Activated CD4-positive, alpha-beta T cell treated with anti-CD3 and anti-CD28 coated beads for 36 hours (primary cell): Measurements from ENCODE around the gene ASB2. TPM values are rescaled to one million over a fixed set of nuclear protein-coding genes. Genes with fewer than 3 reads are reported as not detected.
A peak's percentile ranks its signal among the peaks of the same experiment; 100 is the strongest.

Experiments
- ATAC-seq: fragments of 200-7000 bp; cut with Tn5 transposase; one replicate; pipeline ENCODE4 v1.10.0; 2021; ENCODE audit warnings: mild to moderate bottlenecking, moderate library complexity
- CTCF ChIA-PET: fragments of 350-600 bp; sonication (Branson Sonifier 250); formaldehyde crosslinking; loops from one replicate; lab custom pipeline; 2021; ENCODE audit warnings: antibody characterized with exemption; lab: Charles Lee
- POLR2A ChIA-PET: fragments of 350-600 bp; sonication (Branson Sonifier 250); formaldehyde crosslinking; loops from one replicate; lab custom pipeline; 2021; ENCODE audit warnings: antibody characterized with exemption, inconsistent platforms; lab: Charles Lee
- DNase-seq: peaks from one replicate; pipeline ENCODE4 v3.0.0-alpha.2; 2020
- H3K27ac Mint-ChIP-seq: one replicate; pipeline ENCODE4 v1.8.0; 2021; ENCODE audit warnings: mixed read lengths
- H3K27me3 Mint-ChIP-seq: one replicate; pipeline ENCODE4 v1.8.0; 2021; ENCODE audit warnings: mixed read lengths
- H3K36me3 Mint-ChIP-seq: one replicate; pipeline ENCODE4 v1.8.0; 2021; ENCODE audit warnings: low read depth, mixed read lengths
- H3K4me1 Mint-ChIP-seq: one replicate; pipeline ENCODE4 v1.8.0; 2021; ENCODE audit warnings: mixed read lengths
- H3K4me3 Mint-ChIP-seq: one replicate; pipeline ENCODE4 v1.8.0; 2021; ENCODE audit warnings: mild to moderate bottlenecking, moderate library complexity, mixed read lengths
- H3K9me3 Mint-ChIP-seq: one replicate; pipeline ENCODE4 v1.8.0; 2021; ENCODE audit warnings: low read depth, mixed read lengths
- intact Hi-C, 2 experiments: fragments of 100-400 bp; cut with DNase I in 1 of 2; cut with micrococcal nuclease in 1 of 2; formaldehyde crosslinking; loops; one replicate each; pipeline versions ENCODE4 v1.14.2 to v1.15.1; 2022 to 2024; cut with DNase I, micrococcal nuclease
- total RNA-seq, 2 experiments: library from RNA; stranded (reverse); gene quantifications; one replicate each; pipeline ENCODE4 v1.2.3, GENCODE V29; 2021

Gene ASB2
- total RNA-seq, 2 experiments from 2014 or later, result 24.8 to 25.5 TPM

DNA sequence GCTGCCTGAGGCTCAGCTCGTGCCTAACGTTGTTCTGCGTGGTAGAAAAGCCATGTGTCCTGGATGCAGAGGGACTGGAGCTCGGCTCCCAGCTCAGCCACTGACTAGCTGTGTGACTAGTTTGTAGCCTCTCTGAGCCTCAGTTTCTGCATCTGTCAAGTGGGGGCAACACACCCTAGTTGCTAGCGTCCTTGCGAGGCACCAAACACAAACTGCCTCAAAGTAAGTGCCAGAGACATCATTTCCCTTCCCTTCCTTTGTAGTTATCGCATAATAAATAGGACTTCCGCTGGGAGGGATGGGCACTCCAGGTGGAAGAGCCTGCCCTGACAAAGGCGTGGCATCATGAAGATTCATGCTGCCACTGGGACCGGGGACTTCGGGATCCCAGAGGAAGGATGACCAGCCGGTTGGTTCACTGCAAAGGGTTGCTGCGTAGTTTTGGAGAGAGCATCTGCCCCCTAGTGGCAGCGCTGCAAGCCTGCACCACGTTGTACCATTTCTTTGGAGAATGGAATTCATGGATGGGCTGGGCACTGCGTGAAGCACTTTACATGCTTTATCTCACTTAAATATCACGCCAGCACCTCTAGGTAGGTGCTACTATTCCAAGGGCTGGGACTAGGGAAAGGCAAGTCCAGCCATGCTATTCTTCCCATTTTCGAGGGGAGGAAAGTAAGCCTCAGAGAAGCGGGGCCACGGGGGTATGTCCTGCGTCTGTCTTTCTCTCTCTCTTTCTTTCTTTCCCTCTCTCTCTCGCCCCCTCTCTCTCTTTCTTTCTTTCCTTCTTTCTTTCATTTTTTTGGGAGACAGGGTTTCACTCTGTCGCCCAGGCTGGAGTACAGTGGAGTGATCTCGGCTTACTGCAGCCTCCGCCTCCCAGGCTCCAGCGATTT is 25.4 kb upstream of the ASB2 start:
- ChIA-PET CTCF (interaction anchor here (0.5 to 16.7 kb wide), 22 partner anchors 10 to 1436 kb away, joined by 3 to 349 read pairs (median 4); no protein-coding TSS in a partner anchor), POLR2A (interaction anchor here (0.9 to 2.6 kb wide), 2 partner anchors 41 to 62 kb away, joined by 4 to 12 read pairs; no protein-coding TSS in a partner anchor)
- DNase-seq (peak; percentile 78), ATAC-seq (peak; percentile 84)
- Mint-ChIP-seq H3K27ac (peak overlapping the region; percentile 77), H3K4me3 (no peak overlapping the region), H3K36me3 (no peaks in the 10 kb centered on the region), H3K9me3 (no peaks in the 10 kb centered on the region), H3K27me3 (peaks cover 5% of the 10 kb centered on the region), H3K4me1 (peaks cover 24% of the 10 kb centered on the region)
- intact Hi-C loops, result loop anchor here (1.0 to 10.0 kb wide), 3 partner anchors 31 to 197 kb away; no protein-coding TSS in a partner anchor

DNA sequence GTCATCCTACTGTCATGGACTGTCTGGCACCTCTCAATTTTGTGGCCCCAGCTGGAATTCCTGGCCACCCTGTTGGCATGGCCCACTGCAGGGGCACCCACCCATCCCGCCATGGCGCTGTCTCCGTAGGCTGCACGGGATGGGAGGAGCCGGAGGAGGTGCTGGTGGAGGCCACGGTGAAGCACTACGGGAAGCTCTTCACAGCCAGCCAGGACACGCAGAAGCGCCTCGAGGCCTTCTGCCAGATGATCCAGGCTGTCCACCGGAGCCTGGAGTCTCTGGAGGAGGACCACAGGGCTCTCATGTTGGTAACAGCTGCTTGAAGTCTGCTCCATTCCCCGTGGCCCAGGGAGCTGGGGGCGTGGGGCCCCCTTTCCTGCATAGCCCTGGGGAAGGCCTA is 24.6 kb upstream of the ASB2 start:
- DNase-seq (no peak), ATAC-seq (no peak)
- CTCF ChIA-PET, result interaction anchor here (0.5 to 16.7 kb wide), 19 partner anchors 9 to 1437 kb away, joined by 3 to 349 read pairs (median 4); no protein-coding TSS in a partner anchor
- Mint-ChIP-seq H3K4me1 (peaks cover 30% of the 10 kb centered on the region), H3K27ac (no peak overlapping the region), H3K9me3 (no peaks in the 10 kb centered on the region), H3K27me3 (peaks cover 5% of the 10 kb centered on the region), H3K36me3 (no peaks in the 10 kb centered on the region), H3K4me3 (no peak overlapping the region)
- POLR2A ChIA-PET, result interaction anchor here (0.9 to 2.6 kb wide), 3 partner anchors 23 to 61 kb away, joined by 4 to 12 read pairs (median 5); no protein-coding TSS in a partner anchor
- intact Hi-C loops, result loop anchor here (1.0 to 10.0 kb wide), 3 partner anchors 30 to 196 kb away; no protein-coding TSS in a partner anchor

DNA sequence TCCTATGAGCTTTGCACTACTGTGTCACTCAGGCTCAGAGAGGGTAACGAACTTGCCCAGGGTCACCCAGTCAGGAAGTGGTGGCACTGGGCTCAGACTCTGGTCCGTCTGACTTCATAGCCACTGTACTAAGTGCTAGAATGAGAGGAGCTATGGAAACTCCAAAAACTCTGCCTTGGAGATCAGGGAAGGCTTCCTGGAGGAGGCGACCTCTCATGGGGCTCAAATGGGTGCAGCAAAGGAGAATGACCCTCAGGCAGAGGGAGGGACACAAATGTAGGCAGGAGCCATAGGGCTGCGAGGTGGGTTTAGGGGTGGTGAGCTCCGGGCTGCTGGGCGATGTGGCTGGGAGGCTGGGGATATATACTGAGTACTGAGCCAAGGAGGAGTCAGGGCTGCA is 23.9 kb upstream of the ASB2 start:
- Mint-ChIP-seq H3K4me3 (no peak overlapping the region), H3K9me3 (no peaks in the 10 kb centered on the region), H3K36me3 (no peaks in the 10 kb centered on the region), H3K27ac (no peak overlapping the region), H3K27me3 (peaks cover 5% of the 10 kb centered on the region), H3K4me1 (peaks cover 37% of the 10 kb centered on the region)
- ChIA-PET CTCF (interaction anchor here (0.5 to 16.7 kb wide), 7 partner anchors 12 to 88 kb away, joined by 3 to 349 read pairs (median 4); no protein-coding TSS in a partner anchor), POLR2A (interaction anchor here (1.1 to 2.6 kb wide), 4 partner anchors 22 to 60 kb away, joined by 3 to 12 read pairs (median 4); no protein-coding TSS in a partner anchor)
- DNase-seq (no peak), ATAC-seq (no peak)
- intact Hi-C loops, result loop anchor here (2.0 to 10.0 kb wide), 2 partner anchors 29 to 195 kb away; no protein-coding TSS in a partner anchor

DNA sequence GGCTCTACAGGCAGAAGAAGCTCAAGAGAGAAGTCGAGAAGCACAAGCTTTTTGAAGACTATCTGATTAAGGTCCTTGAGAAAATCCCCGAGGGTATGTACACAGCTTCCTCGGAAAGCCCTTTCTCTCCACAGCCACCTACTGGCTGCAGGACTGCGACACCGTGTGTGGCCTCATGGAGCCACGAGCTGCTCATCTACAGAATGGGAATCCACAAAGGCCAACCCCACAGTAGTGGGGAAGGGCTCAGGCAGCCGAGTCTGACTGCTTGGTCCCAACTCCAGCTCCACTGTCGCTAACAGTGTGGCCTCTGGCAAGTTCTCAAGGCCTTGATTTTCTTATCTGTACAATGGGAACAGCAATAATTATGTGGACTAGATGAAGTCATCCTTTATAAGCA is 23.2 kb upstream of the ASB2 start:
- H3K4me1 Mint-ChIP-seq, result peaks cover 44% of the 10 kb centered on the region
- no peaks in the 10 kb centered on the region for H3K9me3 Mint-ChIP-seq
- ChIA-PET CTCF (interaction anchor here (0.5 to 16.7 kb wide), 8 partner anchors 12 to 87 kb away, joined by 3 to 349 read pairs (median 4); no protein-coding TSS in a partner anchor), POLR2A (interaction anchor here (0.8 to 2.6 kb wide), 5 partner anchors 15 to 60 kb away, joined by 3 to 12 read pairs (median 4); no protein-coding TSS in a partner anchor)
- no peak for ATAC-seq
- intact Hi-C loops, result no loop called here
- peaks cover 3% of the 10 kb centered on the region for H3K27me3 Mint-ChIP-seq
- H3K36me3 Mint-ChIP-seq, result no peaks in the 10 kb centered on the region
- no peak overlapping the region for H3K4me3 Mint-ChIP-seq
- H3K27ac Mint-ChIP-seq, result no peak overlapping the region
- no peak for DNase-seq

DNA sequence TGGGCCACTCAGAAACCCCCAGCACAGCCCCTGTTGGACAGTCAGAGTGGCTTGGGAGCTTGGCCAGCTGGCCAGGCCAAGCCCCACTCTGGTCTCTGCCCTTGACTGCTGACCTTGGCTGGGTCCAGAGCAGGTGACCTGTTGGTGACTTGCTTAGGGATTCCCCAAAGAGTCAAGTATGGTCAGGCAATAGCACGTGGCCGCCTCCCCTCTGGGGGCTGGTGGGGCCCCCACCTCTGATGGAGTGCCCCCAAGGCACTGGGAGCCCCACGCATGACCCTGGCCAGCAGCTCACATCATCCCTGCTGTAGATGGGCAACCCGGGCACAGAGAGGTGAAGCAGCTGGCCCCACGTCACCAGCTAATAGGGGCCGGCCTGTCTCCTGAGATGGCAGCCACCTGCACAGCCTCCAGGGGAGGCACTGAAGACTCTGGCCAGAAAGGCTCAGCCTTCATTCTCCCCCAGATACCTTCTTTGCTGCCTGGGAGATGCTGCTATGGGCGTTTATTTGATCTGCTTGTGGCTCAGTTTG is 22.6 kb upstream of the ASB2 start:
- Mint-ChIP-seq H3K9me3 (no peaks in the 10 kb centered on the region), H3K36me3 (no peaks in the 10 kb centered on the region), H3K27me3 (peaks cover 3% of the 10 kb centered on the region), H3K4me3 (no peak overlapping the region), H3K27ac (no peak overlapping the region), H3K4me1 (peaks cover 50% of the 10 kb centered on the region)
- intact Hi-C loops, result no loop called here
- DNase-seq (no peak), ATAC-seq (no peak)
- POLR2A ChIA-PET, result interaction anchor here (1.5 to 2.1 kb wide), 2 partner anchors 39 to 59 kb away, joined by 4 to 10 read pairs; no protein-coding TSS in a partner anchor
- CTCF ChIA-PET, result interaction anchor here (0.9 to 16.7 kb wide), 9 partner anchors 13 to 138 kb away, joined by 3 to 349 read pairs (median 4); no protein-coding TSS in a partner anchor

DNA sequence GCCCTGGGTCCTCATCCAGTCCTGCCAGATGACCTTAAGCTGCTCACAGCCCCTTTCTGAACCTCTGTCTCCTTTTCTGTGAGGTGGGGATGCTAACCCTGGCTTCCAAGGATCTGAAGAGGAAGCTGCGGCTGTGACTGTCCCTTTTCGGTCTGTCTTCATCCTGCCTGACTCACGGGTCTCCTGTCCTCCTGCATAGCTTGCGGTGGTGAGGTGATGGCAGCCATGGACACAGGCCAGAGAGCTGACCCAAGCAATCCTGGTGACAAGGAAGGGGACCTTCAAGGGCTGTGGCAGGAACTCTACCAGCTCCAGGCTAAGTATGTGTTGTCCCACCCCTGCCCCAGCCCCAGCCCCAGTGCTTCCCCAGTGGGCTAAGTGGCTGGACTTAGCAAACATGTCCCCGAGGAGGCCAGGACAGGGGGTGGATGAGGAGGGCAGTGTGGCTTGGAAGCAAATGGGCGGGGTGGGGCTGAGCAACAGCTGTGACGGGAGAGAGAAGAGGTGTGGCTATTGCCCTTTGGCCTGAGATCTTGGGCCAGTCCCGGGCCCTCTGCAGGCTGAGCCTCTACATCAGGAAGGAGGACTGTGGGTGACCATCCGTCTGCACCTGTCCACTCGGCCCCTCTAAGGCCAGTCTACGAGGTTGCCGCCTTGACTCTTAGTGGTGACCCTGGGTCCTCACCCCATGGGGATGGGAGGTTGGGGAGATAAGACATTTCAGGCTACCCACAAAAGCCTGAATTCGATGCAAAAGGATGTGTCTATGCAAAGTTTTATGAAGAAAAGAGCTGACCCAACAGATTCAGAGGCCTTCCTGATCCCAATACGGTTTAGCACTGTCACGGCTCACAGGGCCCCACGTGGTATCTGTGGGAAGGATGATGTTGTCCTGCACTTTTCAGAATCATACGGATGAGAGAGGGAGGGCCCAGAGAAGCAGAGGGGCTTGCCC is 21.8 kb upstream of the ASB2 start:
- H3K4me3 Mint-ChIP-seq, result no peak overlapping the region
- H3K9me3 Mint-ChIP-seq, result no peaks in the 10 kb centered on the region
- DNase-seq (no peak), ATAC-seq (no peak)
- H3K36me3 Mint-ChIP-seq, result no peaks in the 10 kb centered on the region
- intact Hi-C loops, result no loop called here
- H3K27ac Mint-ChIP-seq, result no peak overlapping the region
- H3K27me3 Mint-ChIP-seq, result no peaks in the 10 kb centered on the region
- peaks cover 53% of the 10 kb centered on the region for H3K4me1 Mint-ChIP-seq
- POLR2A ChIA-PET, result interaction anchor here (2.1 kb wide), 1 partner anchor 58 kb away, joined by 10 read pairs; no protein-coding TSS in a partner anchor
- CTCF ChIA-PET, result interaction anchor here (0.6 to 16.7 kb wide), 11 partner anchors 14 to 138 kb away, joined by 3 to 349 read pairs (median 6); no protein-coding TSS in a partner anchor

DNA sequence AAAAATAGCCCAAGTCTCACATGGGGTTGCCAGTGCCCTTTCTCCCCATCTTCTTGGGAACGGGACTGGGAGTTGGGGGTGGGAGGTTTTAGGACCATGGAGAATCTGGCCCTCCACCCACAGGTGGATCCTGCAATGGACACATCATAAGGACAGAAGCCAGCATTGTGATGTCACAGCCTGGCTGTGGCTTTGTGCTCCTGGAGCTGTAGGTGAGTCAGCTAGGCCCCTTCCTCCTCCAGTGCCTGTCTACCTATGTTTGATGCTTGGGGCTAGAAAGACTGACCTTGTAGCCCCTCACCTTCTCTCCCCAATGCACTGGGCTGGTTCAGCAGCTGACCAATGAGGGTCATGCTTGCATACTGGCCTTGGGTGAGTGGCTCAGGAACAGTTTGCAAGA is 20.7 kb upstream of the ASB2 start, which contains the start of gene CCDC197:
TSS of gene CCDC197 (plus strand) at position 220 of the 400 bp plus-strand sequence. CDS start 831 bp downstream, outside the sequence.
- H3K9me3 Mint-ChIP-seq, result no peaks in the 10 kb centered on the region
- POLR2A ChIA-PET, result interaction anchor here (2.1 kb wide), 1 partner anchor 57 kb away, joined by 10 read pairs; no protein-coding TSS in a partner anchor
- intact Hi-C loops, result no loop called here
- peaks cover 53% of the 10 kb centered on the region for H3K4me1 Mint-ChIP-seq
- H3K27ac Mint-ChIP-seq, result no peak within 1 kb of the TSS
- CTCF ChIA-PET, result interaction anchor here (0.7 to 16.7 kb wide), 5 partner anchors 26 to 74 kb away, joined by 5 to 349 read pairs (median 6); no protein-coding TSS in a partner anchor
- H3K27me3 Mint-ChIP-seq, result no peaks in the 10 kb centered on the region
- DNase-seq, result peak; percentile 59
- ATAC-seq, result no peak
- no peaks in the 10 kb centered on the region for H3K36me3 Mint-ChIP-seq
- no peak within 1 kb of the TSS for H3K4me3 Mint-ChIP-seq

DNA sequence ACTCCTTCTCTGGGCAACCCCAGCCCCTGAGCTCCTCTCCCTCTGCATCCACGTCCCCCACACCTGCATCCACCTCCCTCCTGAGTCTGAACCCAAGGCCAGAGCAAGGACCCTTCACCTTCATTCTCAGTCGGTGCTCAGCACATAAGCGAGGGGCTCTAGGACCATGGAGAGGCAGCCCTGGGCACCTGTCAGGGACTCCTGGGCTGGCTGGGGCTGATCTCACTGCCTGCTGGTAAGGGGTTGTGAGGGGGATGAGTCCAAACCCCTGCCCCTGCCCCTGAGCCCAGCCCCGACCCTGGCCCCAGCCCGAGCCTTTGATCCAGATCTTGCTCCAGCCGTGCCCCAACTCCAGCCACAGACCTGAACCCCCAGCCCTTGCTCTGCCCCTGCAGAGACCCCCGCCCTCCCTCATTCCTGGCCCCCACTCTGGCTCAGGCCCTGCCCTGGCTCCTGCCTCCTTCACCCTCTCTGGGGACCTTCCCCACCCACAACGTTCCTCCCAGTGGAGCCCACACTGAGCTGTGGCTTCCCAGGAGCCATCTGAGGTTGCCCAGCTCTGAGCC is 19.8 kb upstream of the ASB2 start:
- POLR2A ChIA-PET, result interaction anchor here (1.5 kb wide), 1 partner anchor 56 kb away, joined by 5 read pairs; no protein-coding TSS in a partner anchor
- Mint-ChIP-seq H3K27ac (peak overlapping the region; percentile 47), H3K4me1 (peaks cover 50% of the 10 kb centered on the region), H3K36me3 (no peaks in the 10 kb centered on the region), H3K4me3 (no peak overlapping the region), H3K9me3 (no peaks in the 10 kb centered on the region), H3K27me3 (no peaks in the 10 kb centered on the region)
- intact Hi-C loops, result no loop called here
- no peak for DNase-seq
- CTCF ChIA-PET, result interaction anchor here (16.7 kb wide), 1 partner anchor 55 kb away, joined by 349 read pairs; no protein-coding TSS in a partner anchor
- no peak for ATAC-seq

DNA sequence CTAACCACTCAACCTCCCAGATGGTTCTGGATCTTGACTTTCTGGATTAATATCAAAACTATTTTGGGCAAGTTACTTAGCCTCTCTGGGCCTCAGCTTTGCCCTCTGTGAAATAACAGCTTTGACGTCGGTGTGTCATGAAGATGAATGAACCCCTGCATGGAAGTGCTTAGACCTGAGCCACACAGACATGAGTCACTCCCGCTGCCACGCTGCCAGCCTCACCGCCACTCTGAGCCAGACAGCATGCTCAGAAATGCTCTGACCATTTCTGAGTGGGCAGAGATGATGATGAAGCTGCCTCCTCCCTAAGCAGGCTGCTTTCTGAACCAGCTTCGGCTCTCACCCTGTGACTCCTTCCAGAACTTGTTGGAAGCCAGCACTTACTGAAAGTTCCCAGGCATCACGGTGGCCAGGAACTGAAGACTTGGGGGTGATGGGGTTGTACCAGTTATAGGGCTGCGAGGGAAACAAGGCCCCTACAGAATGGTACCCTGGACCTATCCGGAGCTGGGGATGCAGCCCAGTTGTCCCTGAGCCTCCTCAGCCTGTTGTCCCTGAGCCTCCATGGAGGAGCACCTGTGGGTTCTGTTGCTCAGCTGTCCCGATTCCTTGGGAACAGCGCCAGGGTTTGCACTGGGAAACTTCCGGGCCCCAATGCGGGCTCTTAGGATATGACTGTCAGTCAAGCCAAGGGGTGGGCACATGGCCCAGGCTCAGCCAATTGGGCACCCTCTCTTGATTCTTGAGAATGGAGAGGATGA is 18.7 kb upstream of the ASB2 start:
- POLR2A ChIA-PET, result interaction anchor here (0.5 to 1.5 kb wide), 5 partner anchors 17 to 789 kb away, joined by 3 to 11 read pairs (median 5); no protein-coding TSS in a partner anchor
- Mint-ChIP-seq H3K9me3 (no peaks in the 10 kb centered on the region), H3K36me3 (no peaks in the 10 kb centered on the region), H3K4me1 (peaks cover 53% of the 10 kb centered on the region), H3K27me3 (no peaks in the 10 kb centered on the region), H3K4me3 (no peak overlapping the region), H3K27ac (peak overlapping the region; percentile 64)
- ATAC-seq (peak; percentile 92), DNase-seq (peak; percentile 87)
- CTCF ChIA-PET, result interaction anchor here (0.7 to 16.7 kb wide), 7 partner anchors 8 to 63 kb away, joined by 3 to 349 read pairs (median 4); no protein-coding TSS in a partner anchor
- intact Hi-C loops, result loop anchor here (1.0 kb wide), 3 partner anchors 17 to 36 kb away; no protein-coding TSS in a partner anchor
